DND-41 (cell line): ENCODE results near the gene OTULINL.

ENCODE experiments used
- EZH2 ChIP-seq: IDR thresholded peaks from 3 replicates; pipeline ENCODE4 v1.6.1; 2012; ENCODE audit warnings: borderline replicate concordance, low read depth, mild to moderate bottlenecking, moderate library complexity, low read length, inconsistent platforms; ENCODE audit not compliant: severe bottlenecking
- TF ChIP-seq, protein P1 (sequence below): IDR thresholded peaks from 2 replicates; pipeline ENCODE4 v1.5.1; 2012; ENCODE audit warnings: borderline replicate concordance, low read length, moderate library complexity, mild to moderate bottlenecking; ENCODE audit not compliant: poor library complexity, severe bottlenecking; ENCODE audit errors: extremely low read depth

DNA sequence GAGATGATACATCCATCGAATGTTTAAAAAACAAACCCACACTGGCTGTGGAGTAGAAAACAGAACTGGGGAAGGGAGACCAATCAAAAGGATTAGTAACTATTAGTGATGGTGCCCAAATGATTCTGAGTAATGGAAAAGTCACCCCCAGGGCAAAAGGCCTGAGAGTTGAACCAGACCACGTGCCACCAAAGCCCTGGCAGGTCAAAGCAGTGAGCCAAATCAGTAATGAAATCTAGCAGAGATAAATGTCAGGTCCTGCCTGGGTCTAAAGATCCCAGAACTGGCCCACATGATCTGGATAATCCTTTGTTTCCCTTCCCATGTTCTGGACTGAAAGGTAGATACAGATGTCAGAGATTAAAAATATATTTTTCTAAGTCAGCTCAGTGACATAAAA lies 9.4 kb downstream of the OTULINL start:
- TF ChIP-seq, protein P1, sequence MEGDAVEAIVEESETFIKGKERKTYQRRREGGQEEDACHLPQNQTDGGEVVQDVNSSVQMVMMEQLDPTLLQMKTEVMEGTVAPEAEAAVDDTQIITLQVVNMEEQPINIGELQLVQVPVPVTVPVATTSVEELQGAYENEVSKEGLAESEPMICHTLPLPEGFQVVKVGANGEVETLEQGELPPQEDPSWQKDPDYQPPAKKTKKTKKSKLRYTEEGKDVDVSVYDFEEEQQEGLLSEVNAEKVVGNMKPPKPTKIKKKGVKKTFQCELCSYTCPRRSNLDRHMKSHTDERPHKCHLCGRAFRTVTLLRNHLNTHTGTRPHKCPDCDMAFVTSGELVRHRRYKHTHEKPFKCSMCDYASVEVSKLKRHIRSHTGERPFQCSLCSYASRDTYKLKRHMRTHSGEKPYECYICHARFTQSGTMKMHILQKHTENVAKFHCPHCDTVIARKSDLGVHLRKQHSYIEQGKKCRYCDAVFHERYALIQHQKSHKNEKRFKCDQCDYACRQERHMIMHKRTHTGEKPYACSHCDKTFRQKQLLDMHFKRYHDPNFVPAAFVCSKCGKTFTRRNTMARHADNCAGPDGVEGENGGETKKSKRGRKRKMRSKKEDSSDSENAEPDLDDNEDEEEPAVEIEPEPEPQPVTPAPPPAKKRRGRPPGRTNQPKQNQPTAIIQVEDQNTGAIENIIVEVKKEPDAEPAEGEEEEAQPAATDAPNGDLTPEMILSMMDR, result no peak
- no peak for TF ChIP-seq EZH2
